ENCODE data around the gene ARHGEF16.

ARHGEF16 gene

DNA sequence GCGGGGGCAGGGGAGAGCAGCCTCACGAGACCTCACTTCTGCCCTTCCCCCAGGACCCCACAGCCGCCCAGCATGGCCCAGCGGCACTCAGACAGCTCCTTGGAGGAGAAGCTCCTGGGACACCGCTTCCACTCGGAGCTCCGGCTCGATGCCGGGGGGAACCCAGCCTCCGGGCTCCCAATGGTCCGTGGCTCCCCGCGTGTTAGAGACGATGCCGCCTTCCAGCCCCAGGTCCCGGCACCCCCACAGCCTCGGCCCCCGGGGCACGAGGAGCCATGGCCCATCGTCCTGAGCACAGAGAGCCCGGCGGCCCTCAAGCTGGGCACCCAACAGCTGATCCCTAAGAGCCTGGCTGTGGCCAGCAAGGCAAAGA lies 8.5 kb downstream of the ARHGEF16 start:
- Histone ChIP-seq H3K9me3 (no peaks in the 10 kb centered on the region), H3K4me3 (no peak overlapping the region), H3K36me3 (no peaks in the 10 kb centered on the region), H3K27me3 (peaks cover 0 to 24% of the 10 kb centered on the region in 2 donors), H3K4me1 (peaks cover 0 to 17% (median 12%) of the 10 kb centered on the region in 4 donors), H3K27ac (no peak overlapping the region)
- TF ChIP-seq, protein P1, sequence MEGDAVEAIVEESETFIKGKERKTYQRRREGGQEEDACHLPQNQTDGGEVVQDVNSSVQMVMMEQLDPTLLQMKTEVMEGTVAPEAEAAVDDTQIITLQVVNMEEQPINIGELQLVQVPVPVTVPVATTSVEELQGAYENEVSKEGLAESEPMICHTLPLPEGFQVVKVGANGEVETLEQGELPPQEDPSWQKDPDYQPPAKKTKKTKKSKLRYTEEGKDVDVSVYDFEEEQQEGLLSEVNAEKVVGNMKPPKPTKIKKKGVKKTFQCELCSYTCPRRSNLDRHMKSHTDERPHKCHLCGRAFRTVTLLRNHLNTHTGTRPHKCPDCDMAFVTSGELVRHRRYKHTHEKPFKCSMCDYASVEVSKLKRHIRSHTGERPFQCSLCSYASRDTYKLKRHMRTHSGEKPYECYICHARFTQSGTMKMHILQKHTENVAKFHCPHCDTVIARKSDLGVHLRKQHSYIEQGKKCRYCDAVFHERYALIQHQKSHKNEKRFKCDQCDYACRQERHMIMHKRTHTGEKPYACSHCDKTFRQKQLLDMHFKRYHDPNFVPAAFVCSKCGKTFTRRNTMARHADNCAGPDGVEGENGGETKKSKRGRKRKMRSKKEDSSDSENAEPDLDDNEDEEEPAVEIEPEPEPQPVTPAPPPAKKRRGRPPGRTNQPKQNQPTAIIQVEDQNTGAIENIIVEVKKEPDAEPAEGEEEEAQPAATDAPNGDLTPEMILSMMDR (IDR thresholded peaks at IDR 0.05): no peak
- DNase-seq: no peak
- intact Hi-C loops (cut with DNase I; ENCODE audit: low total_unique reads): no loop called here

DNA sequence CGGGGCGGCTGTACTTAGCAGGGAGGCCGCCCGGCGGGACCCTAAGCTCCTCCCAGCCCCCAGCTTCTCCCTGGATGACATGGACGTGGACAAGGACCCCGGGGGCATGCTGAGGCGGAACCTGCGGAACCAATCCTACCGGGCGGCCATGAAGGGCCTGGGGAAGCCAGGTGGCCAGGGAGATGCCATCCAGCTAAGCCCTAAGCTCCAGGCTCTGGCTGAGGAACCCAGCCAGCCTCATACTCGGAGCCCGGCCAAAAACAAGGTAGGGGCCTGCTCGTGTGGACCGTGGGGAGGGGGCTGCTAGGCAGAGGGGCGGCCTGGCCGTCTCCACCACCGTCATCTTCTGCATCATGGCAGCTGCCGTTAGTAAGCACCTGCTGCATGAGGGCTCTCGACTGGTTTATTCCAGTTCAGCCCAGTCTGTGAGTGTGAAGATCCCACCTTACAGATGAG lies 9.0 kb downstream of the ARHGEF16 start:
- Histone ChIP-seq H3K36me3 (no peaks in the 10 kb centered on the region), H3K27ac (no peak overlapping the region), H3K4me3 (no peak overlapping the region), H3K9me3 (no peaks in the 10 kb centered on the region), H3K27me3 (peaks cover 0 to 29% of the 10 kb centered on the region in 2 donors), H3K4me1 (peaks cover 0 to 17% (median 12%) of the 10 kb centered on the region in 4 donors)
- TF ChIP-seq, protein P1 (IDR thresholded peaks at IDR 0.05): no peak
- no peak for DNase-seq
- intact Hi-C loops (cut with DNase I; ENCODE audit: low total_unique reads): no loop called here

DNA sequence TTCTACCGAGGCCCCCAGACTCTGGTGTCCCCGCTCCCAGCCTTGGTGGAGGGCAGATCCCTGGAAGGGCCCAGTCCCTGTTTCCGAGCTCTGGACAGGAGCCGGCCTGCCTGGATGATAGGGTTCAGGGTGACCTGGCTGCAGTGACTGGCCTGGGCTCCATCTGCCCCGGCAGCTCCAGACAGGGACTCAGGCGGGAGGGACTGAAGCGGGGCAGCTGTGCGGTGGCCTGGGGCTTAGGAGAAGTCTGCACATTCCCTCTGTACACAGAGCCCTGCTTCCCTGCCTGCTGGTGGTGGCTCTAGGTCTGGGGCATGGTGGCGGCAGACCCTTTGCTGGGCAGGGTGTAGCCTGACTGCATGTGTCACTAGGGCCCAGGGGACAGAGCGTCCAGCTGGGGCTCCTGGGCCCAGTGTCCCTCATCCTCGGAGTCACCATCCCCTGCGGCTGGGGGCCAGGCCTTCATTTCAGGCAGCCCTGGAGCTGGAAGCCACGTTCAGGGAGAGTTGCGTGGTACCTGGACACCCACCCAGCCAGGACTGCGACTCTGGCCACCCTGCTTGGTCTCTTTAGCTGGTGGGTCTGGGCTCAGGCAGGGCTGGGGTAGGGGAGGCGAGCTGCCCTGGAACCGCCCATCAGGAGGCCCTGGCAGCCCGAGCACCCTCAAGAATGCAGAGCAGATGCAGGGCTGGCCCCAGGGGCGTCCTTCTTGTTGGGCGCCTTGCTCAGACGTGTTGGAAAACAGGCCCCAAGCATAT lies 9.6 kb downstream of the ARHGEF16 start:
- H3K36me3 ChIP-seq: no peaks in the 10 kb centered on the region
- no peaks in the 10 kb centered on the region for H3K9me3 ChIP-seq
- peaks cover 0 to 17% (median 12%) of the 10 kb centered on the region in 4 donors for H3K4me1 ChIP-seq

DNA sequence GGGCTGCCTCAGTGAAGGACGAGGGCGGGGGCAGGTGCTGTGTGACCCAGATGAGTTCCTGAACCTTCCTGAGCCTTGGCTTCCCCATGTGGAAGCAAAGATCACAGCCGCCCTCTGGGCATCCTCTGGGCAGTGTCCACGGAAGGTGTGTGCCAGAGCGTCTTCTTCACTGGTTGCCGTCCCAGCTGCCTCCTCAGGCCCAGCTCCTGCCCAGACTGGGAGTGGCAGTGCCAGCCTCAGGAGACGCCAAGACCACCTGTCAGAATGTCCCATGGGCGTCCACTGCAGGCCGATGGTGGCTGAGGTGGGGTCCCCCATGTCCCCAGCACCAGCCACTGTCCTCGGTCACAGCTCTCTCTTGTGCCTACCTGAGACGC lies 10.2 kb downstream of the ARHGEF16 start:
- Histone ChIP-seq H3K9me3 (no peaks in the 10 kb centered on the region), H3K4me3 (no peak overlapping the region), H3K4me1 (peaks cover 0 to 13% (median 12%) of the 10 kb centered on the region in 4 donors), H3K27ac (no peak overlapping the region), H3K27me3 (peaks cover 0 to 41% of the 10 kb centered on the region in 2 donors), H3K36me3 (no peaks in the 10 kb centered on the region)
- TF ChIP-seq, protein P1 (IDR thresholded peaks at IDR 0.05): no peak
- intact Hi-C loops (cut with DNase I; ENCODE audit: low total_unique reads): no loop called here
- DNase-seq: no peak

More for the DNA sequence above, 9.6 kb downstream of the ARHGEF16 start:
- DNase-seq: no peak
- intact Hi-C loops (cut with DNase I; ENCODE audit: low total_unique reads): no loop called here
- Histone ChIP-seq H3K4me3 (no peak overlapping the region), H3K27me3 (peaks cover 0 to 35% of the 10 kb centered on the region in 2 donors), H3K27ac (no peak overlapping the region)
- TF ChIP-seq, protein P1 (IDR thresholded peaks at IDR 0.05): no peak

DNA sequence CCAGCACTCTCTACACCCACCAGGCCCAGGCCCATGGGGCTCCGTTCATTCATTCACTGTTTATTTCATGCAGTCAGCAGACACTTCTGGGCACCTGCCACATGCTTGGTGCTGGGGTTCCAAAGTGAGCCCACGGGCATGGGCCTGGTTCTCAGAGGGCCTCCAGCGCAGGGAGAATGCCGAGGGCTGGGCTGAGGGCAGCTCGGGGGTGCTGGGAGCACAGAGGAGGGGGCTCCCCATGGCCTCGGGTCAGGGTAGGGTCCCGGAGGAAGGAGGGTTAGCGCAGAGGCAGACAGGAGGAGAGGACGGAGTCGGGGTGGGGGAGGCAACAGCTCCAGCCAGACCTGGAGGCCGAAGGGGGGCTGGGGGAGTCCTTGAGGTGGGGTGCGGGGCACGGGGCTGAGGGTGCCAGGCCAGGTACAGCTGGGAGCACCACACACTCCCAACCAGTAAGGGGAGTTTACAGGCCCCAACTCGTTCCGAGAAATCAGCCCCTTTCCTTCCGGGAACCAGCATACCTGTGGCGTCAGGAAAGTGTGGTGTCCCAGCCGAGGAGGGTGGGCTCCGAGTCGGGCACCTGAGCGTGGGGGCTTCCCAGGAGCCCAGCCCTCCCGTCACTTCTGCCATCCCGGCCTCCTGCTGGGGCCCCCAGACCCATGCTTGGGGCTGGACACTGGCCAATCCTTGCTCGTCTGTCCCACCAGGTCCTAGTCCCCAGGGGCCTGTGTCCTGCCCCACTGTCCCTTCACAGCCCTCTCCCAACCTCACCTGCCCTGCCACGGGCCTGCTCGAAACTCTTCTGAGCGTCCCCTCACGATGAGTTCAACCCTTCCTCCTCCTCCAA lies 10.8 kb downstream of the ARHGEF16 start:
- no peaks in the 10 kb centered on the region for H3K9me3 ChIP-seq
- TF ChIP-seq, protein P1 (IDR thresholded peaks at IDR 0.05): no peak
- no peak overlapping the region for H3K27ac ChIP-seq
- intact Hi-C loops (cut with DNase I; ENCODE audit: low total_unique reads): no loop called here
- DNase-seq: no peak
- H3K4me3 ChIP-seq: no peak overlapping the region
- H3K36me3 ChIP-seq: no peaks in the 10 kb centered on the region
- peaks cover 0 to 47% of the 10 kb centered on the region in 2 donors for H3K27me3 ChIP-seq
- H3K4me1 ChIP-seq: peaks cover 0 to 6% (median 6%) of the 10 kb centered on the region in 4 donors

Measured in tibial artery (tissue), 4 donors.